Activated CD4-positive, CD25-positive, alpha-beta regulatory T cell treated with anti-CD3 and anti-CD28 coated beads, Interleukin-2, amount 50 U/mL, for 72 hours (primary cell): ENCODE data around the gene CDRT4.

Source experiments
- DNase-seq: peaks from one replicate; pipeline ENCODE4 v3.0.0; 2021

Gene CDRT4

GRCh38 chr17:15492791-15493692 lies 25.6 kb upstream of the CDRT4 start:
- no peak for DNase-seq

DNA sequence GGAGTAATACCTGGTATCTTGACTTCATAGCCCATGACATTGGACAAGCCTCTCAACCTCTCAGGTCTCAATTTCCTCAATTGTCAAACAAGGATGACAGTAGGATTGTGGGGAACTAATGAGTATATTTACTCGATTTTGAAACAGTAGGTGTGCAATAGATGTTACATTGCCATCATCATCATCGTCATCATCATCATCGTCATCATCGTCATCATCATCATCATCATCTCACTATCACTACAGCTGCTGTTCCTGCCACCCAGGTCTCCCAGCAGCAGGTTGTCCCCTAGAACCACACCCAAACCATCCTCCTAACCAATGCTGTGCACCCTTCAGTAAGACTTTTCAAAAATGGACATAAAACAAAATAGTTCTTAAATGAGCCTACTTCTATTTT lies 24.8 kb upstream of the CDRT4 start:
- DNase-seq: no peak

- DNase-seq: no peak
Observed at GRCh38 chr17:15490634-15491261, 23.3 kb upstream of the CDRT4 start.

DNA sequence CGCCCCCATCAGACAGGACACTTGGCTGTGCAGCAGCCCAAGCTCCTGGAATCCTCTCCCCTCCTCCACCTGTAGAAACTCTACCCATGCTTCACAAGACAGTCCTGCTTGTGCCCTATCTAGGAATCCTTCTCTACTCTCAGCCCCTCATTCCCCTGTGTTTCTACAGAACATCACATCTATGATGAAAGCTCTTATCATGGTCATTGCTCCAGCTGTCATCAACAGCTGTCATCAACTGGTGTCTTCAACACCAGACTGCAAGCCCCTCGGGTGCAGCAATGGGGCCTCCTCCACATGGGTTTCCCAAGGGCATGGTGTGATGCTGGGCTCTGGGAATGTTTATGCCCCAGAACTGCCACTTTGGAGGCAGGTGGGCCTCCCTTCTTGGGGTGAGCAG lies 21.1 kb upstream of the CDRT4 start:
- DNase-seq: no peak

- no peak for DNase-seq
Observed at GRCh38 chr17:15485045-15485444, 17.6 kb upstream of the CDRT4 start.

GRCh38 chr17:15483431-15483830 lies 16.0 kb upstream of the CDRT4 start:
- no peak for DNase-seq

GRCh38 chr17:15482476-15482875 lies 15.1 kb upstream of the CDRT4 start:
- DNase-seq: no peak

DNA sequence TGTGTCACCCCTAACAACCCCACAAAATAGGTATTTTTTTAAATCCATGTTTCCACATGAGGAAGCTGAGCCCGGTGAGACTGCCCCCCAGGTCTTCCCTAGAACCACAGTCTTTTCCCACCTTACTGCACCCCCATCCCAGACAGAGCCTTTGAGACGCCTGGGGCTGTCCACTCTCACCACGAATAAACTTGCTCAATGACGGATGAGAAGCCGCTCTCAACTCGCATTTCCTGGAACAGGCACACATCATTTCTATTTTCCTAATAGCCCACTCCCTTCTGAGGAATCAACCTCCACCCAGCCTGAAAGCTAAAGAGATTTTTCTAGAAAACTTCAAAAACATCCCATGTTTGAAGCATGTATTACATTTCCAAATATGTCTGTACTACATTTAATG lies 14.1 kb upstream of the CDRT4 start:
- no peak for DNase-seq

- DNase-seq: no peak
Observed at GRCh38 chr17:15480204-15480603, 12.8 kb upstream of the CDRT4 start.

DNA sequence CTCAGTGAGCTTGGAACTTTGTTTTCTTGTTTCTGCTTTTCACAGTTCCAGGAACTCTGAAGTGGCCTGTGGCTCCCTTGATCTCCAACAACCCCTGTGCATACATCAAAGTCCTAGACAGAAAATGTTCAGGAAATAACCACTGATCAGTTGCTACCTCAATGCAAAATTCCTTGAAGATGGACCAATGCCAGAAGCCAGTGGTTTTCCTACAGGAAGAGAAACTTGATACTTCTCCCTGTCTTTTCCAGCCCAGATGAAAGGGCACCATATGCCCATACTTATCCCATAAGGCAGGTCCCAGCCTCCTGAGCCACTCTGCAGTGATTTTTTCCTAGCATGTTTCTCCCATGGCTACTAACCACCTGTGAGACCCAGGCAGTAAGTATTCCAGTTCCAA lies 12.3 kb upstream of the CDRT4 start:
- no peak for DNase-seq

- no peak for DNase-seq
Observed at GRCh38 chr17:15478845-15479244, 11.4 kb upstream of the CDRT4 start.

- DNase-seq: no peak
Observed at GRCh38 chr17:15475631-15476354, 8.4 kb upstream of the CDRT4 start.

DNA sequence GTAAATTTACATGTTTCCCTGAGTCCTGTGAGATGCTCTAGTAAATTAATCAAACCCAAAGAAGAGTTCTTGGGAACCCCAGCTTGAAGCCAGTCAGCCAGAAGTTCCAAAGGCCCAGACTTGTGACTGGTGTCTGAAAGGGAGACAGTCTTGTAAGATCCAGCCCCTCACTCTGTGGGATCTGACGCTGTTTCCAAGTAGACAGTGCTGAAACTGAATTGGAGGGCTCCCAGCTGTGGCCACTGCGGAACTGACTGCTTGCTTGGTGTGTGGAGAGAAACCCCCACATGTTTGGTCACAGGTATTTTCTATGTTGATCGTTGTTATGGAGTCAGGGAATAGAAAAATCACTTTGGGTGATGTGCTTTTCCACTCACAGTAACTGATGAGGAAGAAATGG lies 5.5 kb upstream of the CDRT4 start:
- DNase-seq: no peak

DNA sequence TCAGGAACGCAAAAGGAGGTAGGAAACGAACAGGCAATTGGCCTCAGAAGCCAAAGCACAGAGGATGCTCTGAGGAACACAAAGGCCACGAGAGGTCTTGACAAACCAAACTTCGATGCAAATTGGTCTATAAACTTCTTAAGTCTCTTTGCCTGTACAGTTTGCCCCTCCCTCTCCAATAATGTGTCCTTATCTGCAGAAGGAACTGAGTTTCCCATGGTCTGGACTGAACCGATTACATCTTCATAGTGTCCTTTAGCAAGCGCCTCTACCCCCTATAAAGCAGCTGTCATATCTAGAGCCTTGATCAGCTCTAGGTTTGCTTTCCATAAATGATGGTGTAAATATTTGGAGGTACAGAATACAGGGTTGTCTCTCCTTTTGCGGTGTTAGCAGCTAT lies 3.1 kb upstream of the CDRT4 start:
- no peak for DNase-seq

DNA sequence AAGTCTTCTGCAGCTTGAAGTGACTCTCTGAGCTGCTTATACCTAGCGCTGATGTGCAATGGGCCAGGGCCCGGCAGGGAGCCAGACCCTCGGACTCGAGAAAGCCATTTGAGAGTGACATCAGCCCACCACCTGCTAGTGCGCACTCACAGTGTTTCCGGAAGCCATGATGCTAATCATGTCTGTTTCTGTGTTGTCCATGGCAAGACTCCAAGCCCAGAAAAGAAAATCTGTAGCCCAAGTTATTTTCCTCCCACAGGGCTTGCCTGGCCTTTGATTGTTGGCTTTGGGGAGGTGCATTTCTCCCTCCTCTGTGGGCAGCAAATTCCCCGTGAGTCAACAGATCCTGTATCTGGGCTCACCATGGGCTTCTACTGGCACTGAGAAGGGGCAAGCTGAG lies 1.8 kb upstream of the CDRT4 start:
- DNase-seq: no peak

DNA sequence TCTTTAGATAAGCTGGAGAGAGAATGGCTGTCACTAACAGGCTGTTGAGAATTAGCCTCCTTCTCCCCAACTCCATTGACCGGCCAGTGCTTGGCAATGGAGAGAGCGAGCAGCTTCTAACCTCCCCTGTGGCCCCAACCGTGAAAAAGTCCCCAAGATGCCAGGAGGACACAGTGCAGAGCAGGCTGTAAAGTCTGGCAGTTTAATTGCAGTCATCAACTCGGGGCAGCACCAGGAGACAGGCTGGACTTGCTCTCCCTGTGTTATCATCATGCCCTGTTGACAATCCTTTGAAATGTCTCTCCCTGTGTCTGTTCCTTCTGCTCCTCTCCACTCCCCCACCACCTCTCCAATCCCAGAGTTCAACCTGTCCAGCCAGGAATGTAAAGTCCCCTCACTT lies 705 bp upstream of the CDRT4 start:
- DNase-seq: no peak

GRCh38 chr17:15466131-15466530 lies 1.3 kb downstream of the CDRT4 start:
- DNase-seq: no peak

DNA sequence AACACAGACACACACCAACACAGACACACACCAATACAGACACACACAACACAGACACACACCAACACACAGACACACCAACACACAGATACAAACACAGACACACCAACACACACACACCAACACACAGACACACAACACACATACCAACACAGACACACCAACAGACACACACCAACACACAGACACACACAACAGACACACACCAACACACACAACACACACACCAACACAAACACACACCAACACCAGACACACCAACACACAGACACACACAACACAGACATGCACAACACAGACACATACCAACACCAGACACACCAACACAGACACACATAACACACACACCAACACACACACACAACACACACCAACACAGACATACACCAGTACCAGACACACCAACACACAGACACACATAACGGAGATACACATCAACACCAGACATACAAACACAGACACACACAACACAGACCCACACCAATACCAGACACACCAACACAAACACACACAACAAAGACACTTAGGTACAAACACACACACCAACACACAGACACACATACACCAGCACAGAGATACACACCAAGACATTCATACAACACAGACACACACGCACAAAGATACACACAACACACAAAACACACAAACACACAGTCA lies 2.2 kb downstream of the CDRT4 start:
- DNase-seq: no peak

DNA sequence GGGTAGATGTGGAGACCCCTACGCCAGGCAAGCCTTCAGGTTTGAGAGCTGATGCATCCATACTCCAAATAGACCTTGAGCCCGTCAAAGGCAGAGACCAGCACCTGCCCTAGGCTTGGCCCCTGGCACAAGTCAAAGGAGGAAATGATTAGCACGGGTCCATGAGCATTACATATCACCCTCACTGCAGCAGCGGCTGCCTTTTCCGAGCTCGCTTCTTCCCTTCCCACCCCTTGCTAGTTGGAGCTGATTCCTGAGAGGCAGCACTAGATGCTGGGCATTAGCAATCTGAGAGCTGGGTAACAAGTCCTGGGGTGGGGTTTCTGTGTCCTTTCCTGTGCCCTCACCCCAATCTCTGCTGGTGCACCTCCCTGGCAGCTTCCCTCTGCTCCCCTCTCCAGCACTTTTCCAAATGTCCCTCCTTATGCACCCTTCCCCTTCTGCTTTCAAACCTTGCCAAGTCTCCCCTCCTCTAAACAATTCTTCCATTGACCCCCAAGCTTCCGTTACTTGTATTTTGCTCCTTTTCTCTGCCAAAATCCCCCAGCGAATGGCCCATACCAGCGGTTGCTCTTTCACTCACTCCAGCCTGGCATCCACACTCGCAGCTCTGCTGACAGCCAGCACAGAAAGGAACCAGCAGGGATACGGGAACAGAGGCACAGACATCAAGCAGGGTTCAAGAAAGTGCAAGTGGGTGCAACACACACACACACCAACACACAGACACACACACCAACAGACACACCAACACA lies 3.0 kb downstream of the CDRT4 start:
- DNase-seq: no peak

DNA sequence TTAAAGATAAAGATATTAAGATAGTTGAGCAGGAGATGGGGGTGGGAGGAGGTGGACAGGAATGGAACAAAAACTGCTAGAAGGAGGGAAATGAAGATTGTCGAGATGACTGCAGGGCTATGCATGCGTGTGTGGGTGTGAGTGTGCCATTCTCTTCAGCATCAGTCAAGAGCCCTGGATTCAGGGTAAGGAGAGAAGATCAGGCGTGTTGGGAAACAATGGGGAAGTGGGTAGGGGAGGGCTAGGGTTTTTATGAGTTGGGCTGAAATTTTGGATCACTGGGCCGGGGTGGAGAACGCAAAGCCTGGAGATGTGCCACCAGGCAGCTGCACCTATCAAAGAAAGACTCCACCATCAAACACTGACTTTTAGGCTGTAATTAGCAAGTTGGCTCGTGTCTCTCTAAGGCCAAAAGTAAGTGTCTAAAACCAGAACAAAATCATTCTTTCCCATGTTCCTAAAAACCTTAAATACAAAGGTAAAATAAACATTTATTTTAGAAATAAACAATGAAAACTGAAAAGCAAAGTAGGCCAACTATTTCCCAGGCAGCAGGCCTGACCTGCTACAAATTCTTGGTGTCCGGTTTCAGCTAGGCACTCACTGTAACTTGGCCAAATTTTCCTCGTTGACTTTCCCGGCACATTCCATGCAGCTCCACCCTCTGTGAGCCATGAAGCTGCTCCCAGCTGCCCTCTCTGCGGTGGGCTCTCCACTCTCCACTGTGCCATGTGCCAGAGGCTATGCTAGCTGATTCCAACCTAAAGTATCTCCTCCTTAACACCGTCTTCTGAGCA lies 4.2 kb downstream of the CDRT4 start:
- DNase-seq: no peak

GRCh38 chr17:15457723-15458094 lies 9.7 kb downstream of the CDRT4 start:
- no peak for DNase-seq
